Measurements from ENCODE around the gene SMIM12. TPM values are rescaled to one million over a fixed set of nuclear protein-coding genes. Genes with fewer than 3 reads are reported as not detected.
"Not testable (repeated sequence)": the region's sequence is repeated elsewhere in the genome, so short reads cannot be mapped to it uniquely, and the experiment has no call there.

The SMIM12 gene
- total RNA-seq, 1 donor from 2014 or later = 42.1 TPM

DNA sequence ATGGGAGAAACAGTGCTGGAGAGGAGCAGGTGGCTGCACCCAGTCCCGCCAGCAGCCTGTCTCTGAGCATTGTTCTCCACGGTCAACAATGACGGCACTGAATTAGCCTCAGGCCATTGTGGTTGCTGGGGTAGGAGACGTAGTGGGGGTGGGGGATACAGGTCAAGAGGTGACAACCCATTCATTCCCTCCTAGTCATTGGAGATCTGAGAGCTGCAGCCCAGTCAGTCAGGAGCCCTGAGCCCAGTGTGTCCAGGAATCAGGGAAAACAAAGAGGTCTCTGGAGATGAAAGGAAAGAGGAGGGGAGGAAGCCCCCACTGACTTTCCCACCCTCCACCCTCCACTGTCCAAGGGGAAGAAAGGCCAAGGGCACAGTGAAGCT is 15.3 kb downstream of the SMIM12 start:
- DNase-seq (ENCODE audit: low read depth in 2 of 2) = peak in 1 of 2 donors; percentile 82

DNA sequence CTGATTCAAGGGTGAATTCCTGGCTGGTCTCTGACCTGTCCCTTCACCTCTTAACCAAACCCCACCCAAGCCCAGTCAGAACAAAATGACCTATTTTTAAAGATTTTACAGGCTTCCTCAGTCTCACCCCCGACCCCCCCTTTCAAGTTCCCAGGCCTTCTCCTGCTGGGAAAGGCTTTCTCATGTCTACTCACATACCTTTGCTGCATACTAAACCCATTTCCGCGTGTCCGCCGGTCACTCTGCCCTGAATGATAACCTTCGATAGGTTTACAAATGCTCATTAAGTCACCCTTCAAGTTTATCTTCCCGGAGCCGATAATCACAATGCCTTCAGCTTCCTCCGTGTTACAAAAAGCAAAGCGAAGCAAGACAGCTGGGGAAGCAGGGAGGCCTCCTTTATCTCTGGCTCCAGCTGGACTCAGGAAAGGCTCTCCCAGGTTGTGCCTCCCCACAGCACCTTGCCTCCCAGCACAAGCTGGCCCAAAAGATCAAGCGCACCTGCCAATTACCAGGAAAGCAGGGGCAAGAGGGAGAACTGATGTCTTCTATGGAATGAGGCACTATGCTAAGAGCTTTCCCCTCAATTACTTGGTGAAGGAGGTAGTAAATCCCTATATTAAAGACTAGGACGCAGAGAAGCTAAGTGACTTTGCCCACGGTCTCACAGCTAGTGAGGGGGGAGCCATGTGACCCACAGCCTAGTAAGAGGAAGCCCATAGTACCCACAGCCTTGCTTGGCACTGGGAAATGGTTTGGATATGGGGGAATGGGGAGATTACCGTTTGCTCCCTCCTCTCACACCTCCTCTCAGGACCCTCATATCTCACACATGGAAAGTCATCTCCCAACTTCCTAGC is 15.9 kb downstream of the SMIM12 start:
- DNase-seq (ENCODE audit: low read depth in 2 of 2) = peak in 1 of 2 donors; percentile 83

DNA sequence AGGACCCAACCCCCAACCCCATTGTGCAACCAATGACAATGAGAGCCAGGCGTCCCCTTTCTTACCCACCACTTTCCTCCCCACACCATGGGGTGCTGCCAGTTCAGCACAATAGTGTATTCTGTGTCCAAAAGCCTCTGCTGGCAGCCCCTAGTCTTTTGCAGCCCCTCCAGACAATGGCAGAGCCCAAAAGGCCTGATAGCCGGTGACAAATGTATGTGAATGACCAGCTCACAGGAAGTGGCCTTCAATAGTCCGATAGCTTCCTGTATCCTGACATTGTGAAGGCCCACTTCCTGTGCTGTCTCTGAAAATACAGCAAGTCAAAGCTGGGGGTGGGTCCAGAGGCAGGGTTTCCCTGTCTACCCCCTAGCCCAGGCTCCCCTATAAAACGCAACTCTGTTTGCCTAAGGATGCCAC is 16.6 kb downstream of the SMIM12 start:
- peak; percentile 84 to 94 for DNase-seq (ENCODE audit: low read depth in 2 of 2)

DNA sequence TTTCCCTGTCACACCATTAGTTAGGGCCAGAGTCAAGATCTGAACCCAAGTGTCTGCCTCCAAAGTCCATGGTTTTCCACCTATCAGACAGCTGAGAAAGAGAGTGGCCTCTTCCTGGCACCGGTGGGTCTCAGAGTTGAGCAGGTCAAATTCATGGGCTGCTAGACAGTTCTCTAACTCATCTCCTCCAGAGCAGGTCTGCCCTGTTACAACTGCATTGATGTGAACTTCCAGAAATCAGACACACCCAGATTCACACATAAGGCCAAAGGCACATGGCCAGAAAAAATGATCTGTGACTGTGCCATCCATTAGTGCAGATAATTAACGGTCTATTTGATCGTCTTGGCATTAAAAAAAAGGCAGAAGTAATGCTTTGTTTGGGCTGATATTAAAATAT is 17.5 kb downstream of the SMIM12 start:
- no peak for DNase-seq (ENCODE audit: low read depth in 2 of 2)

DNA sequence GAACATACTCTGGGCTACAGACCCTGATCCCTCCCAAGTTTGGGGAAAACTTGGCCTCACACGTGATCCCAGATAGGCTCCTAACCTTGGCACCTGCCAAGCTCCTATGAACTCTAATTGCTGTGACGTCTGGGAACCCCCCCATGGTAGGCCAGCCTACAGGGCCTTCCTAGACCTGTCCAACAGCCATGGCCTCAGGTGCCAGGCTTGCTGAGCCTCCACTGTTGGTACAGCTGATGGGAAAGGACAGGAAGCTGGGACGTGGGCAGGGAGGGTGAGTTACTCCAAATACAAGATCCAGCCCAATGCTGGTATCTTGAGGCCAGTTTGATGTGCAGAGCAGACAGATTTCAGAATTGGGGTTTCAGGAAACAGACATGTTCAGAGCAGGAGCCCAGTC is 19.1 kb downstream of the SMIM12 start:
- no peak for DNase-seq (ENCODE audit: low read depth in 2 of 2)

DNA sequence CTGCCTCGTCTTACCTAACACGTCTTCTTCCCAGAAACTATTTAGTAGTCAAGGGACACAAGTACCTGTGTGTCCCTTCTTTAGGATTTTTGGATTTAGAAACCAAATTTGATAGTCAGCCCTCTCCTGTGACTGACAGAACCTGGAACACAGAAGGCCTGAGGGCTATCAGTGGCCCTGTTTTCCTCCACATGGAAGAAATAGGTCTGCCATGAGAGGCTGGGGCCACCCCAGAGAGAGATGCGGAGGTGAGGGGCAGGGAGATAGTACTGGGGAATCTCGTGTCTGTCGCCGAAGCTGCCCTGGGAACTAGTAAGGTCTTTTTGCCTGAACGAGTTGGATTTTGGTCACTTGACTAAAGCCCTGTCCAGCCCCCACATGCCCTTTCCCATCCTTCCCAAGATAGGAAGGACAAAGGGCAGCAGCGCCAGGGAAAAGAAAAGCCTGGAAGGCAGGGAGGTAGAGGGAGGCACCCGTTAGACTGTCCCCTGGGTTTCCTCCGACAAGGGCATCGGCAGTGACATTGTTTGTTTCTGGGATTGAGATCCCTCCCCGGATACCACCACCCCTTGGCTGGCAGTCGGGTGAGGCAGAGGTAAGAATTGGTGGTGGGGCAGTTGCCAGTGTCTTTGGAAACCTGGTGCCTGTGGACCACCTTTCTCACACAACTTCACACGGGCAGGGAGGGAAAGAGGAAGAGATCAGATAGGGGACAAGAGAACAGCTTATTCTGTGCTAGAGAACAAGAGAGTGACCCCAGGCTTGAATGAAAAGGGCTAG is 19.8 kb downstream of the SMIM12 start:
- DNase-seq (ENCODE audit: low read depth in 2 of 2) = no peak

DNA sequence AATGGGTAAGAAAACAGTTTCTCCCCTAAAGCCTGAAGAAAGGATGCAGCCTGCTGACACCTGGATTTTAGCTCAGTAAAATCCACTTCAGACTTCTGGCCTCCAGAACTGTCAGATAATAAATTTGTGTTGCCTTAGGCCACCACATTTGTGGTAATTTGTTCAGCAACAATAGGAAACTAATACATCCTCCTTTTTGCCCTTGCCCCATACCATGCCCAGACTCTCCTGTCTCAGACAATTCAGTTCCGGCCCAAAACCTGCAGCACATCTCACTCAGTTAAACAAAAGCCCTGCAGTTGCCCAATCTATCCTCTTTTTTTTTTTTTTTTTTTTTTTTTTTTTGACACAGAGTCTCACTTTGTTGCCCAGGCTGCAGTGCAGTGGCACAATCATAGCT is 25.8 kb downstream of the SMIM12 start:
- no peak for DNase-seq (ENCODE audit: low read depth in 2 of 2)

DNA sequence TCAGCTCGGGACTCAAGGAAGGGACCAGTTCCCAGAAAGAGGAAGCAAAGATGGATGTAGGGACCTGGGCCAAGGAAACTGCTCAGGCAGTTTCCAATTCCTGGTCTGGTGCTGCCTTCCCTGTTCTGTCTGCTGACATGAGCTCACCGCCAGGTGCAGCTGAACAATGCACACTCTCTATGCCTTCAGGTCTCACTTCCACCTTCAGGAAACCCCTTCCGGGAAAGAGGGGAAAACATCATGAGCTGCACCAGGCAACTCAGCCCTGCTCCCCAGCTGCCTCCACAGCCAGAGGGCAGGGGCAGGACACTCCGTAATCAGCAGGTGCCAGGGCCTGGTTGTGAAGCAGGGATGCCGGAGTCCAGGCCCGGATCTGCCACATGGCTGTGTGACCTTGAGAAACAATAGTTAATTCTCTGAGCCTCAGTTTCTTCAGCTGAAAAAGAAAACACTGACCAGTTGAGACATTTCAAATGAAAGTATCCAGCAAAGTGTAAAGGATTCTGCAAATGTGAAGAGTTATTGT is 27.8 kb downstream of the SMIM12 start:
- DNase-seq (ENCODE audit: low read depth in 2 of 2) = peak in 1 of 2 donors; percentile 42

DNA sequence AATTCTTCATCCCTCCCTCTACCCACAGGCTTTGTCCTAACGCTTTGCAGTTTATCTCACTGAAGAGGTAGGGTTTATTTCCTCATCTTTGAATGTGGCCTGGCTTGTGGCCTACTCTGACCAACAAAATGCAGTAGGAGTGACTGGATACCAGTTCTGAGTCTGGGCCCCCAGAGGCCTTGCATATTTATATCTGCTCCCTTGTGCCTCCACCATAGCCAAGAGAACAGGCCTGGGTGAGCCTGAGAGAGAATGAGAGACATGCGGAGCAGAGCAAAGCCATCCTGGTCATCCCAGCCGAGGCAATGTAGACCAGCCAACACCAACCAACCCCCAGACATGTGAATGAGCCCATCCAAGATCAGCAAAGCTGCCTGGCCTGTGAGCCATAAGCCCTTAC is 30.3 kb downstream of the SMIM12 start:
- DNase-seq (ENCODE audit: low read depth in 2 of 2) = no peak

DNA sequence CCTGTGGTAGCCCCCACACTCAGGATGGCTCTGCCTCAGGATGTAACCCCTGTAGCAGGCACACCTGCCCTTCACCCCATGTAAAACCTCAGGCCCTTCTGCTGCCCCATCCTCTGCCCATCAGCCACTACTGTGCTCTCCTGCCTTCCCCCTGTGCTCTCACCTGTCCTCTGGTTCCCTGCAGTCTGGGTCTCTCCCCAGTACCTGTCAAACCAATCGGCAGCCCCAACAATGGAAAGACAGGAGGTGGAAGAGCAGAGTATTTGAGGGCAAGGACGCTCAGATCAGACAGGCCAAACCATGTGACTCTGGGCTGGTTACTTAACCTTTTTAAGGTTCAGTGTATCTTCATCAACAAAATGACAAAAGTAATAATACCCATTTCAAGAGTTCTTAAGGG is 30.9 kb downstream of the SMIM12 start:
- no peak for DNase-seq (ENCODE audit: low read depth in 2 of 2)

DNA sequence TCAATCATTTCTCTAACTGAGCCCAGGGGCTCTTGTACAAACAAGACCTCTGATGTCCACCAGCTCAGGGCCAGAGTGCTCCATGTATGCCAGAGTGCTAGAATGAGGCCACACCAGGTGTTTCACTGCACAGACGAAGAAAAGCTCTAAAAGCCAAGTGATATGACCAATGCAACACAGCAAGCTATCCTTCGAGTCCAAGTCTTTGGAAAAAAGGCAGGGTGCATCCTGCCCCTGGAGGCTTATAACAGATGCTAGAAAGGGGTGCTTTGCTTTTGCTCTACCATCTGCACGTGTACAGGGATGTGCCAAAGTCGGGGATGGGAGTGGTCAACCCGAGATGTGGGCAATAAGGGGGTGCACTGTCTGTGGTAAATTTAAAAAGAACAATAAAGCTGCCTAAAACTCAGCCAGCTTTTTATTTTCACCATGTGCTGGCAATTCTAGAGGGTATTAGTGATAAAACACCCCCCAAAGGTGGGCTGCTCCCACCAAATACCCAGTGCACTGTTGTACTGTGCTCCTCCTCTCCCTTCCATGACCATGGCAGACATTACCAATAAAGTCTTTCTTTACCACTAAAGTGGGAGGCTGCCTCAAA is 32.1 kb downstream of the SMIM12 start:
- DNase-seq (ENCODE audit: low read depth in 2 of 2) = no peak

DNA sequence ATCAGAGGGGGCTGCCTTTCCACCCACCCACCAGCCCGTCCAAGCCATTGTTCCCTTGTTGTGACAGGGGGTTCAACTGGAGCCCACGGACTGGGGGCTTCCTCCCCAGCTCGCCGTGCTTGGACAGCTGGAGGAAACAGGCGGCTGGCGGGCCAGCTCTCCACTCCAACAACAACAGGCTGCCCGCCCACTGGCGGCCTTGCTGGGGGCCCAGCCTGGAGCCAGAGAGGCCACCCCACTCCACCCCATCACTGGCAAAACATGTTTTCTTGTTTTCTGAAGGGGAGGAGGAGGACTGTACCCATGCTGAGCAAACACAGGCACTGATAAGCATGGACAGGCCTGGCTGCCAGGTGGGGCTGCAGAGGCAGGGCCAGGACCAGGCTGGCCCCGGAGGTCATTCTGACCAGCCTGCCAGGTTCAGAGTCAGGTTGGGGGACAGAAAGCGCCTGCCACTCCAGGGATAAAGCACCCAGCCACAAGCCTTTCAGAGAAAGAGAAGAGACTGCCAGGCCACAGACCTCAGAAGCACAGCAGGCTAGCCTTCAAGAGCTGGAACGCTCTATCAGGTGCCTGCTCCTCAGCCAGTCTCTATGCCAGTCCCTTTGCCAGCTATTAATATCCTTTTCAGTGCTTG is 34.0 kb downstream of the SMIM12 start:
- peak; percentile 86 to 98 for DNase-seq (ENCODE audit: low read depth in 2 of 2)

DNA sequence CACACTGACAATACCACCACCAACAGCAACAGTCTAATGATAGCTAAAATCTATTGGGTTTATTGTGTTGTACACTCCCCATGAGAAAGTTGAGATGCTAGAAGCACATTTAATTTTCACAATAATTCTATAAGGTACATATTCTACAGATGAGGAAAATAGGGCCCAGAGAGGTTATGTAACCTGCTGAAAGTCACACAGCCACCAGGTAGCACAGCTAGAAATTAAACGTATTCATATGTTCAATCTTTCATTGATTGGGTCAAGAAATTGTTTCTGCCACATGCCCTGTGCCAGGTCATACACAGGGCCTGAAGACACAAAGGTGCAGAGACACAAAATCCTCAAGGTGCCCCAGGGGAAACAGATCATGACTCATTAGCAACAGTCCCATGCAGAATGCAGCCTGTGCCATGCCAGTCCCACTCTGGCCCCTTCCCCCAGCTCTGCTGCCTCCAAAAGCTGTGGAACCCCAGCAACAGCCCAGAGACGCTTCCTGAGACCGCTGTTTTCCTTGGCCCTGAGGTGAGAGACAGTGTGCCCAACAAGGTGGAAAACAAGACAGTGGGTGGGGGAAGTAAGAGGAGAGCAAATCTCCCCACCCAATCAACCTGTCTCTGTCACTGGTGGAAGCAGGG is 34.6 kb downstream of the SMIM12 start:
- DNase-seq (ENCODE audit: low read depth in 2 of 2) = no peak

DNA sequence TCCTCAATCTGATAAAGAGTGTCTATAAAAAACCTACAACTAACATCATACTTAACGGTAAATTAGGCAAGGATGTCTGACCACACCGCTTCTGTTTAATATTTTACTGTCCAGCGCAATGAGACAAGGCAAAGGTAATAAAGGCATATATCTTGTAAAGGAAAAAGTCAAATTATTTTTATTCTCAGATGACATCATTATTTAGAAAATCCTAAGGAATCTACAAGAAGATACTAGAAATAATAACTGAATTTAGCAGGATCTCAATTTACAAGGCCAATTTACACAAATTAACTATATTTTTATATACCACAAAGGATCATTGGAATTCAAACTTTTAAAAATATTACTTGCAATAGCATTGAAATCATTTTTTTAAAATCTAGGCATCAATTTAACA is 37.3 kb downstream of the SMIM12 start:
- DNase-seq (ENCODE audit: low read depth in 2 of 2) = no peak

DNA sequence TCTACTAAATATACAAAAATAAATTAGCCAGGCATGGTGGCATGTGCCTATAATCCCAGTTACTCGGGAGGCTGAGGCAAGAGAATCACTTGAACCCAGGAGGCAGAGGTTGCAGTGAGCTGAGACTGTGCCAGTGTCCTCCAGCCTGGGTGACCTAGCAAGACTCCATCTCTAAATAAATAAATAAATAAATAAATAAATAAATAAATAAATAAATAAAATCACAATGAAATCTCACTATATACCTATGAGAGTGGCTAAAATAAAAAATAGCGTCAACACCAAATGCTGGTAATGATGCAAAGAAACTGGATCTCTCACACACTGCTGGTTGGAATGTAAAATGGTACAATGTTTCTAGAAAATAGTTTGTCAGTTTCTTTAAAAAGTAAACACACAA is 40.7 kb downstream of the SMIM12 start:
- DNase-seq (ENCODE audit: low read depth in 2 of 2) = not testable (repeated sequence)

DNA sequence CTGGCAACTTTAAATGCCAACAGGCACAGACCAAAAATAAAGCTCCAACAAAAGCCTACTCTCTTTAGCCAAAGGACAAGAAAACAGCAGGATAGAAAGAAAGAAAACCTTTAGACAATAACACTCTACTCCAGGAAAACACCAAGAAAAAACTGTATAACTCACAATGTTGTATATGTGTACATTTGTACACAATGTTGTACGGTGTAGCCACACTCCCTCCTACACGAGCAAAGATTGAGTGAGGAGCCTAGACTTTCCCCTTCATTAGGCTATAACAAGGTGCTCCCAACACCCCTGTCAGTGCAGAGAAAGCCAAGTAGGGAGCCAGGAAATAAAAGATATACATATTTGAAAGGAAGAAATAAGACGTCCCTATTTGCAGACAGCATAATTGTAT is 42.8 kb downstream of the SMIM12 start:
- no peak for DNase-seq (ENCODE audit: low read depth in 2 of 2)

DNA sequence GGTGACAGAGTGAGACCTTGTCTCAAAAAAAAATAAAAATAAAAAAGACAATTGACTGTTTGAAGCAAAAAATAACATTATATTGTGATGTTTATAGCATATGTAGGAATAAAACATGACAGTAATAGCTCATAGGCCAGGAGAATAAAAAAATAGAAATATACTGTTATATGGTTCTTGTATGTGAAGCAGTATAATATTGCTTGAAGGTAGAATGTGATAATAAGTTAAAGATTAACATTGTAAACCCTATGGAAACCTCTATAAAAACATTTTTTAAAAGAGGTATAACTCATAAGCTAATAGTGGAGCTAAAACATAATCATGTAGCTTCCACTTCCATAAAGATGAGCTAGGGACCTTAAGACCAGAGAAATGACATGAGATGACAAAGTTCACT is 43.2 kb downstream of the SMIM12 start:
- no peak for DNase-seq (ENCODE audit: low read depth in 2 of 2)

DNA sequence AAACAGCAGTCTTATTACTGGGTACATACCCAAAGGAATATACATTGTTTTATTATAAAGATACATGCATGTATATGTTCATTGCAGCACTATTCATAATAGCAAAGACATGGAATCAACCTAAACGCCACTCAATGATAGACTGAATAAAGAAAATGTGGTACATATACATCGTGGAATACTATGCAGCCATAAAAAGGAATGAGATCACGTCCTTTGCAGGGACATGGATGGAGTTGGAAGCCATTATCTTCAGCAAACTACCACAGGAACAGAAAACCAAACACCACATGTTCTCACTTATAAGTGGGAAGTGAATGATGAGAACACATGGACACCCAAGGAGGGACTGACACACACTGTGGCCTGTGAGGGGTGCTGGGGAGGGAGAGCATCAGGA is 48.8 kb downstream of the SMIM12 start:
- not testable (repeated sequence) for DNase-seq (ENCODE audit: low read depth in 2 of 2)

DNA sequence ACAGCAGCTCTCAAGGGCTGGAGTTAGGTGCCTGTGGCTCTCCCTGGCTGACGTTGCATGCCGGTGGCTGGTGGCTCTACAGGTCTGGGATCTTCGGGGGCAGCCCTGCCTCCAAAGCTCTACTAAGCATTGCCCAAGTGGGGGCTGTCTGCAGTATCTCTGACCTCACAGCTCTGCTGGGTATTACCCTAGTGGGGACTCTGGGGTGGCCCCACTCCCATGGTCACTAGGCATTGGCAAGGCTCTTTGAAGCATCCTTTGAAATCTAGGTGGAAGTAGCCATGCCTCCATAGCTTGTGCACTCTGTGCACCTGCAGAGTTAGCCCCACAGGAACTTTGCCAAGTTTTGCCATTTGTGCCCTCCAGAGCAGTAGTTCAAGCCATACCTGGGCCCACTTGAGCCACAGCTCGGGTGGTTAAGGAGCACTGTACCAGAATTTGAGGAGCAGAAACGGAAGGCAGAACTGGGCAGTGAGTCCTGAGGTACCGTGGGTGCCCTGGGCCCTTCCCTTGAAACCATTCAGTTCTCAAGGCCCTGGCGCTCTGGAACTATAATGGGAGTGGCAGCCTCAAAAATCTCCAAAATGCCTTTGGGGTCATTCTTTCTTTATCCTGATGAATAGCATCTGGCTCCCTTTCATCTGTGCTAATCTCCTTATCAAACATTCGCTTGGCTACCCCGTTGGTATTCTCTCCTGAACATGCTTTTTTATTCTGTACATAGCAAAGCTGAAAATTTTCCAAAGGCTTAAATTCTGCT is 51.3 kb downstream of the SMIM12 start:
- DNase-seq (ENCODE audit: low read depth in 2 of 2) = no peak

DNA sequence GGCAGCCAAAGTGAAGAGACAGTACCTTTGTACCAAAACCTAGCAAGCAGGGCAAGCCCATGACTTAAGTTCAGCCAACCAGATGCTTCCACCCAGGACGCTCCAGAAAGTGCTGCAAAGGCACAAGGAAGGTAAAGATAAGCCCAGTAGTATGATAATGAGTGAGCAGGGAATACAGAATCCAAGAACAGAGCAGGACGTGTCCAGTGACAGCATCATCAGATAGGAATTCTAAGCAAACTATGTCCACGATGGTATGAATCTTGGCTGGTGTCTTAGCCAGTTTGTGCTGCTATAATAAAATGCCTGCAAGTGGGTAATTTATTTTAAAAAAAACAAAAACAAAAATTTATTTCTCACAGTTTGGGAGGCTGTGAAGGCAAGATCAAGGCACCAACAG is 53.2 kb downstream of the SMIM12 start:
- no peak for DNase-seq (ENCODE audit: low read depth in 2 of 2)

Data from dermis microvascular lymphatic vessel endothelial cell (primary cell).